ENCODE measurements around the gene EOLA1.
"Not testable (repeated sequence)": the region's sequence is repeated elsewhere in the genome, so short reads cannot be mapped to it uniquely, and the experiment has no call there.

The EOLA1 gene

GRCh38 chrX:149541521-149542047 is 772 bp downstream of the EOLA1 start:
- no peak for DNase-seq (ENCODE audit: low read depth)
- H3K4me3 ChIP-seq (ENCODE audit: low read length): peak overlapping the region; percentile 82
- TF ChIP-seq CTCF (conservative IDR thresholded peaks at IDR 0.05; ENCODE audit: low read length): no peak

GRCh38 chrX:149545545-149546543 is 5.0 kb downstream of the EOLA1 start:
- DNase-seq (ENCODE audit: low read depth); H3K4me3 ChIP-seq (ENCODE audit: low read length): not testable (repeated sequence)

GRCh38 chrX:149546962-149547361 is 6.2 kb downstream of the EOLA1 start:
- not testable (repeated sequence) for DNase-seq (ENCODE audit: low read depth); H3K4me3 ChIP-seq (ENCODE audit: low read length)

GRCh38 chrX:149547782-149548181 is 7.0 kb downstream of the EOLA1 start:
- DNase-seq (ENCODE audit: low read depth); H3K4me3 ChIP-seq (ENCODE audit: low read length): not testable (repeated sequence)

GRCh38 chrX:149549701-149550100 is 8.9 kb downstream of the EOLA1 start, which contains the start of gene HSFX3:
HSFX3 (minus strand) TSS chrX:149549924; CDS start chrX:149549852, 72 bp downstream.
- H3K4me3 ChIP-seq (ENCODE audit: low read length); DNase-seq (ENCODE audit: low read depth): not testable (repeated sequence)

- H3K4me3 ChIP-seq (ENCODE audit: low read length); DNase-seq (ENCODE audit: low read depth): not testable (repeated sequence)
Measured at GRCh38 chrX:149550454-149550853, 9.6 kb downstream of the EOLA1 start.

GRCh38 chrX:149551245-149551938 is 10.6 kb downstream of the EOLA1 start:
- not testable (repeated sequence) for H3K4me3 ChIP-seq (ENCODE audit: low read length); DNase-seq (ENCODE audit: low read depth)

- not testable (repeated sequence) for DNase-seq (ENCODE audit: low read depth)
Measured at GRCh38 chrX:149551939-149552248, 11.1 kb downstream of the EOLA1 start.

GRCh38 chrX:149555251-149555650 is 14.4 kb downstream of the EOLA1 start:
- DNase-seq (ENCODE audit: low read depth); H3K4me3 ChIP-seq (ENCODE audit: low read length): not testable (repeated sequence)

More at GRCh38 chrX:149551939-149552248, 11.1 kb downstream of the EOLA1 start:
- not testable (repeated sequence) for H3K4me3 ChIP-seq (ENCODE audit: low read length)

- no peak for TF ChIP-seq CTCF (conservative IDR thresholded peaks at IDR 0.05; ENCODE audit: low read length)
- DNase-seq (ENCODE audit: low read depth): no peak
- no peak overlapping the region for H3K4me3 ChIP-seq (ENCODE audit: low read length)
Measured at GRCh38 chrX:149563359-149563758, 22.5 kb downstream of the EOLA1 start.

- no peak for DNase-seq (ENCODE audit: low read depth)
- H3K4me3 ChIP-seq (ENCODE audit: low read length): no peak overlapping the region
- TF ChIP-seq CTCF (conservative IDR thresholded peaks at IDR 0.05; ENCODE audit: low read length): no peak
Measured at GRCh38 chrX:149567621-149568417, 27.0 kb downstream of the EOLA1 start.

Measured in AG10803 (cell line).